Panc1 (cell line): ENCODE measurements around the gene NUP133. TPM values are rescaled to one million over a fixed set of nuclear protein-coding genes. Genes with fewer than 3 reads are reported as not detected.

Experiments
- ATAC-seq: fragments of 200-7000 bp; cut with Tn5 transposase; 2 replicates; pipeline ENCODE4 v1.9.1; 2020; ENCODE audit warnings: mild to moderate bottlenecking, moderate library complexity
- BruUV-seq: library from RNA; stranded (reverse); fragments of 400-500 nt; replicated peaks from 2 replicates; lab custom pipeline; 2021; lab: Mats Ljungman, UMichigan
- CTCF ChIA-PET: fragments of 300-600 bp; sonication (Branson Sonifier 250); formaldehyde crosslinking; loops from one replicate; lab custom pipeline; 2022; ENCODE audit warnings: antibody characterized with exemption; lab: Charles Lee
- POLR2A ChIA-PET: fragments of 300-600 bp; sonication (Branson Sonifier 250); formaldehyde crosslinking; loops from one replicate; lab custom pipeline; 2022; ENCODE audit warnings: antibody characterized with exemption; lab: Charles Lee
- DNase-seq: peaks from one replicate; pipeline ENCODE4 v3.0.0-alpha.2; 2010; ENCODE audit warnings: low read depth, low spot score
- H3K27ac ChIP-seq: 2 replicates; pipeline ENCODE4 v1.5.1; 2011; ENCODE audit warnings: mild to moderate bottlenecking, low read length, inconsistent platforms
- H3K27me3 ChIP-seq: fragments of 200-500 bp; sonication (Bioruptor generic); 2 replicates; pipeline ENCODE4 v1.6.0; 2014; ENCODE audit warnings: low read length, inconsistent platforms; ENCODE audit not compliant: control insufficient read depth, insufficient read depth
- H3K36me3 ChIP-seq: fragments of 200-500 bp; sonication (Bioruptor generic); 2 replicates; pipeline ENCODE4 v1.5.1; 2014; ENCODE audit warnings: inconsistent platforms, mild to moderate bottlenecking, low read length, moderate library complexity; ENCODE audit not compliant: control insufficient read depth, insufficient read depth
- H3K4me1 ChIP-seq: 2 replicates; pipeline ENCODE4 v1.5.1; 2011; ENCODE audit warnings: inconsistent platforms, mild to moderate bottlenecking, low read length, moderate library complexity; ENCODE audit not compliant: control insufficient read depth, insufficient read depth
- H3K4me3 ChIP-seq, 2 experiments: 2 replicates each; pipeline ENCODE4 v1.5.1; 2011 to 2012; ENCODE audit warnings: low read depth in 2 of 2, low read length in 2 of 2, mild to moderate bottlenecking in 2 of 2, inconsistent platforms in 1 of 2, moderate library complexity in 1 of 2
- H3K9me3 ChIP-seq: fragments of 200-500 bp; sonication (Bioruptor generic); 2 replicates; pipeline ENCODE4 v1.5.1; 2014; ENCODE audit warnings: low read depth, mild to moderate bottlenecking, inconsistent platforms, low read length, moderate library complexity; ENCODE audit not compliant: control insufficient read depth, insufficient read depth
- CTCF ChIP-seq: fragments of 450-650 bp; IDR thresholded peaks from 2 replicates; pipeline ENCODE4 v1.5.1; 2017; ENCODE audit warnings: mild to moderate bottlenecking
- POLR2AphosphoS5 ChIP-seq: IDR thresholded peaks from 2 replicates; pipeline ENCODE4 v1.6.1; 2012; ENCODE audit warnings: mild to moderate bottlenecking, low read depth, low read length, moderate library complexity
- SIN3A ChIP-seq: IDR thresholded peaks from 2 replicates; pipeline ENCODE4 v1.6.1; 2012; ENCODE audit warnings: low read depth, mild to moderate bottlenecking, low read length, moderate library complexity, borderline replicate concordance; ENCODE audit not compliant: insufficient read depth
- TCF7L2 ChIP-seq: IDR thresholded peaks from 2 replicates; pipeline ENCODE4 v1.6.1; 2011; ENCODE audit warnings: mild to moderate bottlenecking, low read depth, low read length, inconsistent platforms
- in situ Hi-C: cut with HindIII; loops from 2 replicates; pipeline ENCODE4 v1.10.0; 2016; ENCODE audit warnings: low sequenced_read_pairs, low pct_unique_long_range_greater_than_20kb
- intact Hi-C: fragments of 100-400 bp; cut with micrococcal nuclease; formaldehyde crosslinking; loops from one replicate; pipeline ENCODE4 v1.10.0; 2022; ENCODE audit not compliant: unreplicated experiment
- total RNA-seq: library from RNA; stranded (reverse); gene quantifications from one replicate; pipeline ENCODE4 v1.2.1, GENCODE V29; 2021; ENCODE audit not compliant: unreplicated experiment
- TF ChIP-seq, protein P1 (sequence below), 2 experiments: IDR thresholded peaks; 2 replicates each; pipeline ENCODE4 v1.6.1; 2011 to 2012; ENCODE audit warnings: low read depth in 2 of 2, control low read depth in 1 of 2, low read length in 1 of 2, mild to moderate bottlenecking in 1 of 2, moderate library complexity in 1 of 2; ENCODE audit not compliant: insufficient read depth in 1 of 2

Gene NUP133
- total RNA-seq, 1 experiment from 2014 or later, result 39.5 TPM

DNA sequence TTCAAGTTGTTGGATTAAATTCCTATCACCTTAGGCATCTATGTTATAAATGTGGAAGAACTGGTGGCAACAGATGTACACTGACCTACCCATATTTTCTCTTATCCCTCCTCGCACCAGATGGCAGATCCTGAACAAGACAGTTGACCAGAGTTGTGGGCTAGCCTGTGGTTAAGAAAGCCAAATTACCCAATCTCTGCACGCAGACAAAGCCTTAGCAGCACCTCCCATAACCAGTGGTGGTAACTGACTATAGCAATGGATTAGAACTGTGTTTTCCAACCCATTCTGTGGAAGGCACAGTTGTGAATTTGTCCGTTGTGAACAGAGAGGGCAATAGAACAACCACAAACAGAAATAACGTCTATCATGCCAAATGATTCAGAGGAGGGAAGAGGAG, 29.8 kb upstream of the NUP133 start:
- BruUV-seq, result no TSS peak
- in situ Hi-C loops (no loop called here), intact Hi-C loops (no loop called here)
- no peaks in the 10 kb centered on the region for H3K9me3 ChIP-seq
- no peaks in the 10 kb centered on the region for H3K27me3 ChIP-seq
- H3K36me3 ChIP-seq, result peaks cover 2% of the 10 kb centered on the region
- ChIA-PET CTCF (no interaction called here), POLR2A (no interaction called here)
- TF ChIP-seq CTCF, result no peak
- TF ChIP-seq SIN3A, result no peak
- TF ChIP-seq, protein P1, sequence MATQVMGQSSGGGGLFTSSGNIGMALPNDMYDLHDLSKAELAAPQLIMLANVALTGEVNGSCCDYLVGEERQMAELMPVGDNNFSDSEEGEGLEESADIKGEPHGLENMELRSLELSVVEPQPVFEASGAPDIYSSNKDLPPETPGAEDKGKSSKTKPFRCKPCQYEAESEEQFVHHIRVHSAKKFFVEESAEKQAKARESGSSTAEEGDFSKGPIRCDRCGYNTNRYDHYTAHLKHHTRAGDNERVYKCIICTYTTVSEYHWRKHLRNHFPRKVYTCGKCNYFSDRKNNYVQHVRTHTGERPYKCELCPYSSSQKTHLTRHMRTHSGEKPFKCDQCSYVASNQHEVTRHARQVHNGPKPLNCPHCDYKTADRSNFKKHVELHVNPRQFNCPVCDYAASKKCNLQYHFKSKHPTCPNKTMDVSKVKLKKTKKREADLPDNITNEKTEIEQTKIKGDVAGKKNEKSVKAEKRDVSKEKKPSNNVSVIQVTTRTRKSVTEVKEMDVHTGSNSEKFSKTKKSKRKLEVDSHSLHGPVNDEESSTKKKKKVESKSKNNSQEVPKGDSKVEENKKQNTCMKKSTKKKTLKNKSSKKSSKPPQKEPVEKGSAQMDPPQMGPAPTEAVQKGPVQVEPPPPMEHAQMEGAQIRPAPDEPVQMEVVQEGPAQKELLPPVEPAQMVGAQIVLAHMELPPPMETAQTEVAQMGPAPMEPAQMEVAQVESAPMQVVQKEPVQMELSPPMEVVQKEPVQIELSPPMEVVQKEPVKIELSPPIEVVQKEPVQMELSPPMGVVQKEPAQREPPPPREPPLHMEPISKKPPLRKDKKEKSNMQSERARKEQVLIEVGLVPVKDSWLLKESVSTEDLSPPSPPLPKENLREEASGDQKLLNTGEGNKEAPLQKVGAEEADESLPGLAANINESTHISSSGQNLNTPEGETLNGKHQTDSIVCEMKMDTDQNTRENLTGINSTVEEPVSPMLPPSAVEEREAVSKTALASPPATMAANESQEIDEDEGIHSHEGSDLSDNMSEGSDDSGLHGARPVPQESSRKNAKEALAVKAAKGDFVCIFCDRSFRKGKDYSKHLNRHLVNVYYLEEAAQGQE (IDR thresholded peaks at IDR 0.05; ENCODE audit: insufficient read depth in 1 of 2, low read depth in 2 of 2, low read length in 1 of 2), result no peak
- no peak for TF ChIP-seq POLR2AphosphoS5
- TF ChIP-seq TCF7L2, result no peak
- no peak for DNase-seq
- H3K4me1 ChIP-seq, result no peaks in the 10 kb centered on the region
- H3K27ac ChIP-seq, result no peak overlapping the region
- ATAC-seq, result no peak
- H3K4me3 ChIP-seq, result no peak overlapping the region

DNA sequence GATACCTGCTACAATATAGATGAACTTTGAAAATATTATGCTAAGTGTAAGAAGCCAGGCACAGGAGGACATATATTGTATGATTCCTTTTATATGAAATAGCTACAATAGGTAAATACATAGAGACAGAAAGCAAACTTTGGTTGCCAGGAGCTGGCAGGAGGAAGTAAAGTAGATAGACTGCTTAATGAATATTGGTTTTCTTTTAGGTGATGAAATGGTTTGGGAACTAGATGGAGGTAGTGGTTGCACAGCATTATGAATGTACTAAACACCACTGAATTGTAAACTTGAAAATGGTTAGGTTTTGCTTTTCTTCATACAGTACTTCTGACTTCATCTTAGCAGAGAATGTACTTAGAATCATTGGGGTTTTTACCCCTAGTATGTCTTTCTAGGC, 28.8 kb upstream of the NUP133 start:
- Histone ChIP-seq H3K4me1 (no peaks in the 10 kb centered on the region), H3K27ac (no peak overlapping the region), H3K27me3 (no peaks in the 10 kb centered on the region), H3K4me3 (no peak overlapping the region), H3K36me3 (peaks cover 2% of the 10 kb centered on the region), H3K9me3 (no peaks in the 10 kb centered on the region)
- TF ChIP-seq CTCF, result no peak
- ChIA-PET POLR2A (no interaction called here), CTCF (no interaction called here)
- intact Hi-C loops (no loop called here), in situ Hi-C loops (no loop called here)
- BruUV-seq, result no TSS peak
- no peak for DNase-seq
- no peak for ATAC-seq
